ENCODE results near the gene FUT7. TPM values are rescaled to one million over a fixed set of nuclear protein-coding genes. Genes with fewer than 3 reads are reported as not detected.

The FUT7 gene
- total RNA-seq, 1 experiment from 2014 or later: not detected

DNA sequence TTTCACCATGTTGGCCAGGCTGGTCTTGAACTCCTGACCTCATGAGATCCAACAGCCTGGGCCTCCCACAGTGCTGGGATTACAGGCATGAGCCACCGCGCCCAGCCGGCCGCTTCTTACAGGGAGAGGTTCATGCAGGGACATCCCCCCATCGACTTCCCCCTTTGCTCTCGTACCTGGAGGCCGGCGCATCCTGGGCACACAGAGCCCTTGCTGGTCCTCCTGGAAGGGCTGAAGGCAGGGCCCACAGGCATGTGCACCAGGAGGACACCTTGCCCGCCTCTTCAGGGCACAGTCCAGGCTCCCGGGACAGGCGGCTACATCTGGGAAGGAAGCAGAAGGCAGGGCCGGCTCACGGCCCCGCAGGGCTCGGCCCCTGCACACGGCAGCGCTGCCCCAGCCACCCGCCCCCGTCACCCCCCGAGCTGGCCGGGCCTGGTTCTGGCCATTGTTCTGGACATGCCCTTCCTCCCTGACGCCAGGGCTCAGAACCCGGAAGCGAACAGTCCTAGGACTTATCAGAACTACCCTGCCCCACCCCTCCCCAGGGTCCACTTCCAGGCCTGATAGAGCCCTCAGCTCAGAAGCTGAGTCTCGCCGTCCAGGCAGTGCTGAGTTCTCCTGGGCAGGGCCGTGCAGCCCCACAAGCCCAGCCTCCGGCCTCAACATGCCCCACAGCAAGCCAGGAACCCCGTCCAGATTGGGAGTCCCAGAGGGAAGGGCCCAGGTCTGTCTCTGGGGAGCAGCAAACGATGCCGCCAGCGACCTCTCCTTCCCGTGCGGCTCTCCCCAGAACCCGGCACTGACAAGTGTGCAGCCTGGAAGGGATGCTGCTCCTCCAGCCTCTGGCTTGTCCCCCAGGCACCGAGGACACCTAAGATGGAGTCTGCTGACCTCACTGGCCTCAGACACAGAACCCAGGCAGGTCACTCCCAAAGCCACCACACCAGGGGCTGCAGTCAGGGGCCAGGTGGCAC lies 11.2 kb upstream of the FUT7 start:
- ChIA-PET POLR2A (no interaction called here), RAD21 (ENCODE audit: low non-redundant PET in 1 of 2, low total read pairs in 2 of 2, uncharacterized antibody in 2 of 2, unreplicated experiment in 2 of 2) (no interaction called here)
- no peak overlapping the region for H3K9ac ChIP-seq (ENCODE audit: low read length)

More for the DNA sequence above, 11.2 kb upstream of the FUT7 start:
- Histone ChIP-seq H3K27ac (ENCODE audit: low read depth, low read length) (peak overlapping the region; percentile 77; the same call in 1 of the 2 replicates), H3K4me3 (replicated peaks in 1 of 2; ENCODE audit: low read depth in 1 of 2, low read length in 2 of 2) (no peak overlapping the region), H2AFZ (ENCODE audit: low read depth, low read length, poor library complexity, severe bottlenecking) (no peak overlapping the region), H3K36me3 (ENCODE audit: control insufficient read depth in 1 of 2, insufficient read depth in 2 of 2, low read length in 2 of 2) (peaks cover 3 to 7% of the 10 kb centered on the region in 2 experiments; a peak in 2 of 4 replicates), H3K9me3 (ENCODE audit: control insufficient read depth in 1 of 2, insufficient read depth in 1 of 2, low read depth in 1 of 2, low read length in 2 of 2) (no peaks in the 10 kb centered on the region), H3K9me2 (ENCODE audit: insufficient read depth) (no peaks in the 10 kb centered on the region), H3K79me2 (ENCODE audit: insufficient read depth, low read length) (peaks cover 24% of the 10 kb centered on the region; the same call in 1 of the 2 replicates), H3K27me3 (ENCODE audit: insufficient read depth, low read length) (no peaks in the 10 kb centered on the region), H3K4me2 (ENCODE audit: low read length) (0 out of 2 replicates have a peak overlapping the region, but pooled peaks have one; percentile 97), H4K20me1 (ENCODE audit: insufficient read depth) (no peaks in the 10 kb centered on the region), H3K4me1 (ENCODE audit: control insufficient read depth in 1 of 2, insufficient read depth in 2 of 2, low read length in 2 of 2) (peaks cover 12 to 26% of the 10 kb centered on the region in 2 experiments)
- intact Hi-C loops (cut with micrococcal nuclease): no loop called here
- no TSS peak for BruUV-seq (replicated peaks)
- CTCF ChIA-PET: no interaction called here
- no peak for ATAC-seq
- TF ChIP-seq JUND (IDR thresholded peaks at IDR 0.05) (no peak), ELF1 (IDR thresholded peaks at IDR 0.05; ENCODE audit: borderline replicate concordance, low read depth) (no peak), ZNF274 (IDR thresholded peaks at IDR 0.05; ENCODE audit: low read depth, low read length) (no peak), CBX3 (IDR thresholded peaks at IDR 0.05; ENCODE audit: low read depth) (no peak), SP1 (IDR thresholded peaks at IDR 0.05; ENCODE audit: low read depth) (no peak), TCF7L2 (IDR thresholded peaks at IDR 0.05; ENCODE audit: borderline replicate concordance, extremely low read depth, insufficient read depth, insufficient read length) (no peak), EZH2 (IDR thresholded peaks at IDR 0.05) (no peak), POLR2A (IDR thresholded peaks at IDR 0.05; ENCODE audit: borderline replicate concordance, extremely low read depth, insufficient read depth, insufficient read length) (no peak), POLR2AphosphoS5 (IDR thresholded peaks at IDR 0.05; ENCODE audit: low read depth, low read length) (no peak), SRF (IDR thresholded peaks at IDR 0.05; ENCODE audit: low read depth) (no peak), YY1 (IDR thresholded peaks at IDR 0.05; ENCODE audit: extremely low read depth, insufficient replicate concordance, low read depth, low read length) (no peak)
- TF ChIP-seq, protein P1, sequence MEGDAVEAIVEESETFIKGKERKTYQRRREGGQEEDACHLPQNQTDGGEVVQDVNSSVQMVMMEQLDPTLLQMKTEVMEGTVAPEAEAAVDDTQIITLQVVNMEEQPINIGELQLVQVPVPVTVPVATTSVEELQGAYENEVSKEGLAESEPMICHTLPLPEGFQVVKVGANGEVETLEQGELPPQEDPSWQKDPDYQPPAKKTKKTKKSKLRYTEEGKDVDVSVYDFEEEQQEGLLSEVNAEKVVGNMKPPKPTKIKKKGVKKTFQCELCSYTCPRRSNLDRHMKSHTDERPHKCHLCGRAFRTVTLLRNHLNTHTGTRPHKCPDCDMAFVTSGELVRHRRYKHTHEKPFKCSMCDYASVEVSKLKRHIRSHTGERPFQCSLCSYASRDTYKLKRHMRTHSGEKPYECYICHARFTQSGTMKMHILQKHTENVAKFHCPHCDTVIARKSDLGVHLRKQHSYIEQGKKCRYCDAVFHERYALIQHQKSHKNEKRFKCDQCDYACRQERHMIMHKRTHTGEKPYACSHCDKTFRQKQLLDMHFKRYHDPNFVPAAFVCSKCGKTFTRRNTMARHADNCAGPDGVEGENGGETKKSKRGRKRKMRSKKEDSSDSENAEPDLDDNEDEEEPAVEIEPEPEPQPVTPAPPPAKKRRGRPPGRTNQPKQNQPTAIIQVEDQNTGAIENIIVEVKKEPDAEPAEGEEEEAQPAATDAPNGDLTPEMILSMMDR (IDR thresholded peaks at IDR 0.05 in 2 of 3, conservative IDR thresholded peaks at IDR 0.05 in 1 of 3; ENCODE audit: borderline replicate concordance in 1 of 3, insufficient read depth in 1 of 3, low read depth in 2 of 3, low read length in 2 of 3): no peak
- TF ChIP-seq, protein P2, sequence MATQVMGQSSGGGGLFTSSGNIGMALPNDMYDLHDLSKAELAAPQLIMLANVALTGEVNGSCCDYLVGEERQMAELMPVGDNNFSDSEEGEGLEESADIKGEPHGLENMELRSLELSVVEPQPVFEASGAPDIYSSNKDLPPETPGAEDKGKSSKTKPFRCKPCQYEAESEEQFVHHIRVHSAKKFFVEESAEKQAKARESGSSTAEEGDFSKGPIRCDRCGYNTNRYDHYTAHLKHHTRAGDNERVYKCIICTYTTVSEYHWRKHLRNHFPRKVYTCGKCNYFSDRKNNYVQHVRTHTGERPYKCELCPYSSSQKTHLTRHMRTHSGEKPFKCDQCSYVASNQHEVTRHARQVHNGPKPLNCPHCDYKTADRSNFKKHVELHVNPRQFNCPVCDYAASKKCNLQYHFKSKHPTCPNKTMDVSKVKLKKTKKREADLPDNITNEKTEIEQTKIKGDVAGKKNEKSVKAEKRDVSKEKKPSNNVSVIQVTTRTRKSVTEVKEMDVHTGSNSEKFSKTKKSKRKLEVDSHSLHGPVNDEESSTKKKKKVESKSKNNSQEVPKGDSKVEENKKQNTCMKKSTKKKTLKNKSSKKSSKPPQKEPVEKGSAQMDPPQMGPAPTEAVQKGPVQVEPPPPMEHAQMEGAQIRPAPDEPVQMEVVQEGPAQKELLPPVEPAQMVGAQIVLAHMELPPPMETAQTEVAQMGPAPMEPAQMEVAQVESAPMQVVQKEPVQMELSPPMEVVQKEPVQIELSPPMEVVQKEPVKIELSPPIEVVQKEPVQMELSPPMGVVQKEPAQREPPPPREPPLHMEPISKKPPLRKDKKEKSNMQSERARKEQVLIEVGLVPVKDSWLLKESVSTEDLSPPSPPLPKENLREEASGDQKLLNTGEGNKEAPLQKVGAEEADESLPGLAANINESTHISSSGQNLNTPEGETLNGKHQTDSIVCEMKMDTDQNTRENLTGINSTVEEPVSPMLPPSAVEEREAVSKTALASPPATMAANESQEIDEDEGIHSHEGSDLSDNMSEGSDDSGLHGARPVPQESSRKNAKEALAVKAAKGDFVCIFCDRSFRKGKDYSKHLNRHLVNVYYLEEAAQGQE (IDR thresholded peaks at IDR 0.05; ENCODE audit: low read depth): no peak
- no peak for DNase-seq (ENCODE audit: low read depth, low spot score)
